NCI-H2196 treated with DMSO at 0.1 percent for 48 hours (cell line): ENCODE measurements around the gene KLRC2.
"Not testable (repeated sequence)": the region's sequence is repeated elsewhere in the genome, so short reads cannot be mapped to it uniquely, and the experiment has no call there.

Experiments
- DNase-seq: peaks from one replicate; lab custom pipeline; 2025; ENCODE audit not compliant: unreplicated experiment; lab: John Stamatoyannopoulos, UW

Gene KLRC2

DNA sequence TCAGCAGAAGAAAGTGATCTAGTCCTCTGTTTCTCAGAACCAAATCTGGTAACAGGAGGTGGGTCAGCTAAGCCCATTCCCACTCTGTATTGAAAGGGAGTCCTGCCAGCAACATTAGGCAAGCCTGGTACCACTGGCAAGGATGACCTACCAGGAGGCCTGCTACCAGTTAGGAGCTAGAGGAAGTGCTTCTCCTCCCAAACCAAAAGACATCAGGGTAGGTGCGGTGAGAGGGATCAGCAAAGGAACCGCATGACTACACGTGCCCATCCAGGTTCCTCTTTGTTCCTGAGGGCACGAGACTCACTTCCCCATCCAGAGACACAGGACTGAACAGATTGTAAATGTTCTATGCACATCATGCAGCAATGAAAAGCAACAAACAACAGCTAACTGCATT is 29.1 kb downstream of the KLRC2 start:
- DNase-seq: no peak

DNA sequence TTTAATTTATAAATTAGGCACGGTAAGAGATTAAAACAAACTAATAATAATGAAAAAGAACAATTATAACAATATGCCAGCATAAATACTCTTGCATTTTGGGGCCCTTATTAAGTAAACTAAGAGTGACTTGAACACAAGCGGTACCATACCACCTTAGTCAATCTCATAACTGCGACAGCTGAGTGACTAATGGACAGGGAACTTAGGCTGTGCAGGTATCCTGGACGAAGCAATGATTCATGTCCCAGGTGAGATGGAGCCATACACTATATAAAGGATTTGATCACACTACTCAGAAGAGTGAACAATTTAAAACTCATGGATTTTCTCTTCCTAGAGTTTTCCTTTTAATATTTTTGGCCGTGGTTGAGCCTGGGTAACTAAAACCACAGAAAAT is 30.5 kb downstream of the KLRC2 start:
- DNase-seq: no peak

DNA sequence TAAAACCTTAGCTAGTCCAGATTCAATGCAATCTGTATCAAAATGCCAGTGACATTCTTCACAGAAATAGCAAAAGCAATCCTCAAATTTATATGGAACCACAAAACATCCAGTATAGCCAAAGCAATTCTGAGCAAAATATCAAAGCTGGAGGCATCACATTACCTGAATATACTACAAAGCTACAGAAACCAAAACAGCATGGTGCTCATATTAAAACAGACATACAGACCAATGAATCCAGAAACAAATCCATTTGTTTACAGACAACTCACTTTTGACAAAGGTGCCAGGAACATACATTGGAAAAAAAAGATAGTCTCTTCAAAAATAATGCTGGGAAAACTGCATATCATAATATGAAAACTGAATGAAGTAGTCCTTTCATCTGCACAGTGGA is 31.0 kb downstream of the KLRC2 start:
- no peak for DNase-seq

DNA sequence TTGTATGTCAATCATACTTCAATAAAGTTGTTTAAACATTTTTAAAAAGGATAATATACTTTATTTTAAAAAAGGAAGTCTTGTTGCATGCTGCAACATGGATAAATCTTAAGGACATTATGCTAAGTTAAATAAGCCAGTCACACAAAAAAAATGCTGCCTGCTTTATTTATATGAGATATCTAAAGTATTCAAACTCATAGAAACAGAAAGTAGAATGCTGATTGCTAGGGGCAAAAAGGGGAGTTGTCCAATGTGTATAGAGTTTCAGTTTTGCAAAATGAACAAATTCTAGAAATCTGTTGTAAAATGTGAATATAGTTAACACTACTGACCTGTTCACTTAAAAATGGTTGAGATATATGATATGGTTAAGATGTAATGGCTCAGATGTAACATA is 35.0 kb downstream of the KLRC2 start:
- no peak for DNase-seq

DNA sequence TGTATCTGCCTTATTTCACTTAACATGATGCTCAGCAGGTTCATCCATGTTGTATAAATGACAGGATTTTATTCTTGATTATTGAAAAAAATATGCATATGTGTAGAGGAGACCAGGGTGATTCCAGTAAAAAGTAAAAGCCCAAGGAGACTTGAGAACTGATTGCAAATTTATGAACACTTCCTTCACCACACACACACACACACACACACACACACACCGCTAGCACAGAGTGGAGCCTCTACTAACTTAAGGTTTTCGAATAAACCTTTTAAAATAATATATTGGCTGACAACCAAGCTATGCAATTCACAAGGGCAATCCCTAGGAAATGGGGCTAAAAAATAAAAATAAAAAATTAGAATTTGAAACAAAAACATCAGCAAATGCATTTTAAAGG is 37.6 kb downstream of the KLRC2 start:
- DNase-seq: no peak

DNA sequence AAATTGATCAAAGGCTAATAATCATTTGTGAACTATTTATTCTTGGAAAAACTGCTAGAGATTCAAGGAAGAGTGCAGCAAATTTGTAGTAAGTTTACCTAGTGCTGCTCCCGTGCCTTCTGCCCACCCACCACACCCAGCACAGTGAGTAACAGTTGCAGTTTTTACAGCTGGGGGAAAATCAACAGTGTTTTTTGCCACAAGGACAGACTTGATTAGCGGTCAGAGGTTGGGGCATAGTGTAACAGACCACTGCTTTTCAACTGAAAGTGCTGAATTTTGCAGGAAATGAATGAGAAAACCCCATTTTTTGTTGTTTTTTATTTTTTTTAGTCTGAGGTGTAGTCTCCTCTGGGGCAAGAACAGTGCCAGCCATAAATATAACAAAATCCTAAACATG is 38.5 kb downstream of the KLRC2 start:
- DNase-seq: no peak

DNA sequence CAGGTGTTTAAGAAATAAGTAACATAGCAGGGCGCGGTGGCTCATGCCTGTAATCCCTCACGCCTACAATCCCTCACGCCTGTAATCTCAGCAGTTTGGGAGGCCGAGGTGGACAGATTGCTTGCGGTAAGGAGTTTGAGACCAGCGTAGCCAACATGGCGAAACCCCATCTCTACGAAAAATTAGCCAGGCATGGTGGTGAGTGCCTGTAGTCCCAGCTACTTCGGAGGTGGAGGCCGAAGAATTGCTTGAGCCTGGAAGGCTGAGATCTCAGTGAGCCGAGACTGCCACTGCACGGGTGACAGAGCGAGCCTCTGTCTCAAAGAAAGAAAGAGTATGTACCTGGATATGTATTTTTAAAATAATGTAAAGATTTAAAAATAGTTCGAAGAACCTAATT is 39.6 kb downstream of the KLRC2 start:
- not testable (repeated sequence) for DNase-seq

DNA sequence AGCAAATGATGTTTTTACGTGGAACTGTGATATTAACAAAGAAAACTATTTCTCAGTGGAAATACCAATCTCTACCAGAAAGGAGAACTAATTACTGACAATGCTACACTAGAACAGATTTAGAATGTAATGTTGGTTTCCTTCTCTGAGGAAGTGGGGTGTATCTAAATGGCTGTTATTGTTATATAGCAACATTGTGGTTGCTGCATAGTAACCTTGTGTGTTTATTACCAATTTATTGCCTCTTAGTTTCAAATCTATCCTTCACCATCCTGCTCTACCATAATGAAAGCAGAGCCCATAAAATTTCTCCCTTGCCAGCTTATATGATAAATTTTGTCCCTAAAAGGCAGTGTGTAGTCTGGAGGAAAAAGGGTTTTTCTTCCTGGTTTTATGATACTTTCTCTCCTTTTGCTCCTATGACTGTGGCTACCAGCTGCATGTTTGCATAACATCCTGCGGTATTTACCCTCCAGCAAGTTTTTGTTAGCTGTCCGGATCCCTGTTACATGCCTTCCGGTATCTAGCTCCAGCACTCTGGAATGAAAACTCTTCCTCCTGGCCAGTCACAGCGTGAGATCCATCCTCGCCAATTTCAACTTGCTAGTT is 40.3 kb downstream of the KLRC2 start:
- DNase-seq: peak; percentile 40

DNA sequence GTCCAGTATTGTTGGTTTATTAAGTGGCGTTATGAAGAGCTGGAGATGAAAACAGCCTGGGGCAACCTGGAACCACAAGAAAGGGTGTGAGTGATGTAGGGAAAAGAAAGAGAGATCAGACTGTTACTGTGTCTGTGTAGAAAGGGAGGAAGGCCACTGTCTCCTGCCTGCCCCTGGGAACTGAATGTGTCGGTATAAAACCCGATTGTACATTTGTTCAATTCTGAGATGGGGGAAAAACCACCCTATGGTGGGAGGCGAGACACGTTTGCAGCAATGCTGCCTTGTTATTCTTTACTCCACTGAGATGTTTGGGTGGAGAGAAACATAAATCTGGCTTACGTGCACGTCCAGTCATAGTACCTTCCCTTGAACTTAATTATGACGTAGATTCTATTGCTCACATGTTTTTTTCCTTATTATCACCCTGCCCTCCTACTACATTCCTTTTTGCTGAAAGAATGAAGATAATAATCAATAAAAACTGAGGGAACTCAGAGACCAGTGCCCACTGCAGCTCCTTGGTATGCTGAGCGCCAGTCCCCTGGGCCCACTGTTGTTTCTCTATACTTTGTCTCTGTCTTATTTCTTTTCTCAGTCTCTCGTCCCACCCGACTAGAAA is 41.2 kb downstream of the KLRC2 start:
- DNase-seq: not testable (repeated sequence)

DNA sequence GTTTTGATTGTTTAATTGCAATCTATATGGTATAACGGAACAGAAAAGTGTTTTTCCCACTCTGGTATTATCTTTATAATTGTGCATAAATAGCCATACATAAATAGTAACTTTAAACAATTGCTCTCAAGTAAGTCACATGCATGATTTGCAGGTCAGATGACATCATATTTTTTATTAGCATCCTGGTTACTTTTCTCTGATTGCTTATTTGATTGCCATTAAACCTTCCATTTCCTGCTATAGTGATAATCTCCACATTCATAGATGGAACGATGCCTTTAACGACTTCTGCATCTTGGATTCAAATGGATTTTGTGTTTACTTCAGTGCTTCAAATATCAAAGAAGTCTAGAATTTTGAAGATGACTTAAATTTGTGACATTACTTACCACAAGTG is 42.5 kb downstream of the KLRC2 start:
- DNase-seq: no peak

DNA sequence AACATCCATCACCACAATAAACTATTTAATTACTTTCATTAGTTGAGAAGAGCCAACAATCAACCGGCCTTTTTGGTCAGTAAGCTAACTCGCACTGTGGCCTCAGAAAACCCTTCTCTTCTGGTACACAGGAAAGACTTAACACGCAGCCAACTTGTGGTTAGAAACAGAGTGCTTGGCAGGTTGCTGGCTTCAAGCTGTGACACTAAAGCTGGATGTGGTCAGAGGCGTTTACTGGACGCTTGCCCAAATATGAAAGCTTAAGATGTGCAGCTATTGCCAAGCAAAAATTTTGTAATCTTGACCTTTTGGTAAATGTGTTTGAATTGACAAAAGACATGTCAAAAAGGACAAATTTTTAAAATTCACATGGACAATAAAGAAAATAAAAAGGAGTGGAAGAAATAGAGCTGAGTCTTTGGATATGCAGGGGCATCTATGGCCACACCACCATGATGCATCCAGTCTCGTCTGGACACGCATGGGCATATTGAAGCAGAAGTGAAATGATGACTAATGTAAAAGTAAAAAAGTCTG is 43.3 kb downstream of the KLRC2 start:
- peak; percentile 49 for DNase-seq

DNA sequence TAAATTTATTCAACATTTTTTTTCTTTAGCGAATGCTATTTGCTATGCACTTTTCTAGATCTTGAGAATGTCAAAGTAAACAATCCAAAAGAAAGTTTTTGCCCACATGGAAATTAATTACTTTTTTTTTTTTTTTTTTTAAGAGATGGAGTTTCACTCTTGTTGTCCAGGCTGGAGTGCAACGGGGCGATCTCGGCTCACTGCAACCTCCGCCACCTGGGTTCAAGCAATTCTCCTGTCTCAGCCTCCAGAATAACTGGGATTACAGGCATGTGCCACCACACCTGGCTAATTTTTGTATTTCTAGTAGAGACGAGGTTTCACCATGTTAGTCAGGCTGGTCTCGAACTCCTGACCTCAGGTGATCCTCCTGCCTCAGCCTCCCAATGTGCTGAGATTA is 44.8 kb downstream of the KLRC2 start:
- not testable (repeated sequence) for DNase-seq

DNA sequence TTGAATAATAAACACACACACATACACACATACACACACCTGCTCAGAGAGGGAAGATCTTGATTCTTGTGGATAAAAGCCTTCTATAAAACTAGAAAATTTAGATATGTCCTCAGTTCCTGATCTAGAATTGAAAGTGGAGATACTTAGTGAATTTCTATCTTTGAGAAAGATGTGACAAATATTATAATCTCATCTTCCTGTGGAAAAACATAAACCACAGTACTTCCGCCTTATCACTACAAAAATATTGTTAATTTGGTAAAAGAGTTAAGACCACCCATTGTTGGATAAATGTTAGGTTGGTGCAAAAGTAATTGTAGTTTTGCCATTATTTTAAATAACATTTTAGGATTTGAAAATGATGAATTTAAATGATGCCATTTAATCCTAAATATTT is 45.9 kb downstream of the KLRC2 start, which contains the start of gene KLRK1:
Gene KLRK1, minus strand, starts transcription at position 138 of the 400 bp plus-strand sequence. CDS start 1,231 bp downstream, outside the sequence.
- DNase-seq: no peak

DNA sequence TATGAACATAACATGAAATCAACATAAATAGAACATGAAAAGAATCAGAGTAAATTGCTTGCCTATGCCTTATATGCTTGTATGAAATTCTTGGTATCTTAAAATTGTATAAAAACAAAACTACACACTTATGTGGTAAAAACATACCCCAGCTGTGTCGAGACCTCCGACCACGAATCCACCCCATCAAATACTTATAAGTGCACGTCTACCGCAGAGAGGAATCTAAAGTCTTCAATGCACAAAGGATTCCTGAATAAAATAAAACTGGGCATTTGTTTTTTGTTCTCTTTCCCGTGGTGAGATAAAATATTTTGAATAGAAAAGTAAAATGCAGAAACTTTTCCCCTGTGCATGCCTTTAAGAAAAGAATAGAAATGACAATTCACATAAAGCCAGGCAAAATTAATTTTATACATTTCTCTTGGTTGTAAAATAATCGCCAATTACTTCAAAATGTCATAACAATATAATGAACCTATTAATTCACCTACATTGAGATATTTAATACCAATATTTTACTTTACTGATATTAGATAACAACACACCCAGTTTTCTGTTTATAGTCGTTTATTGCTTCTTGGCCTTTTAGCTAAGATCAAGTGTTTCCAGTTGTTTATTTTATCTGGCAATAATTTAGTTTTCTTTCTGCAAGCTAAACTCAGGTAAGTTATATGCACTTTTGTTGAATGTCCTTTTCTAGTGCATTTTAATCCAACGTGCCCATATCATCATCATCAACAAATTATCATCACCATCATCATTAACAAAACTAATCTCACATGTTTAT is 47.0 kb downstream of the KLRC2 start:
- DNase-seq: no peak

DNA sequence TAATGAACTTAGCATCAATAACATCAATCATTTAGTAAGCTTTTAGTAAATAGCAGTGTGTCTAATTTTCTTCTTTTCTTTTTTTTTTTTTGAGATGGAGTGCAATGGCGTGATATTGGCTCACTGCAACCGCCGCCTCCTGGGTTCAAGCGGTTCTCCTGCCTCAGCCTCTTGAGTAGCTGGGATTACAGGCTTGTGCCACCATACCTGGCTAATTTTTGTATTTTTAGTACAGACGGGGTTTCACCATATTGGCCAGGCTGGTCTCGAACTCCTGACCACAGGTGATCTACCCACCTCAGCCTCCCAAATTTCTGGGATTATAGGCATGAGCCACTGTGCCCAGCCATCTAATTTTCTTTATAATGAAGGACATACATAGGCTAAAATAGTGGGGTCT is 48.3 kb downstream of the KLRC2 start:
- not testable (repeated sequence) for DNase-seq

DNA sequence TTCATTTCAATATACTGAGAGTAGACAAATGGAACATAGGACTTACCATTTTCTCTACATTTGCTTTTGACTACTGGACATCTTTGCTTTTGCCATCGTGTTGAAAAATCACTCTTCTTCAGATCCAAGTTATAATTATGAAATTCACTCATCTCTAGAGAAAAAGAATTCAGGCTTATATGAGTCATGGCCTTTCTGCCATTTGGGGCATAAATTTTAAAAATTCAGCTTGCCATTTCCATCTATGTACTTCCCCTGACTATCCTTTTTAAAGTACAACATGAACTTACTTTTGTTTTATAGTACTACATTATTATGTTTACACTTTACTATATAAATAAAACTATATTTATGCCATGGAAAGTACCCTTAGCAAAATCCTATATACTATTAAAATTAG is 49.0 kb downstream of the KLRC2 start:
- no peak for DNase-seq

DNA sequence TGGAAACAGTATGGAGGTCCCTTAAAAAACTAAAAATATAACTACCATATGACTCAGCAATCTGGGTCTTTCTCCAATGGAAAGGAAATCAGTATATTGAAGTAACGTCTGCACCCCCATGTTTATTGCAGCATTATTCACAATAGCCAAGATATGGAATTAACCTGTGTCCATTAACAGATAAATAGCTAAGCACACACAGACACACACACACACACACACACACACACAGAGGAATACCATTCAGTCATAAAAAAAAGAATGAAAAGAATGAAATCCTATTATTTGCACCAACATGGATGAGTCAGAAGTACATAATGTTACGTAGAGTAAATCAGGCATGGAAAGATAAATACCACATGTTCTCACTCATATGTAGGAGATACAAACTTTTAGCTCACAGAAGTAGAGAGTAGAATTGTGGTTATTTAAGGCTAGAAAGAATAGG is 50.6 kb downstream of the KLRC2 start:
- DNase-seq: no peak

DNA sequence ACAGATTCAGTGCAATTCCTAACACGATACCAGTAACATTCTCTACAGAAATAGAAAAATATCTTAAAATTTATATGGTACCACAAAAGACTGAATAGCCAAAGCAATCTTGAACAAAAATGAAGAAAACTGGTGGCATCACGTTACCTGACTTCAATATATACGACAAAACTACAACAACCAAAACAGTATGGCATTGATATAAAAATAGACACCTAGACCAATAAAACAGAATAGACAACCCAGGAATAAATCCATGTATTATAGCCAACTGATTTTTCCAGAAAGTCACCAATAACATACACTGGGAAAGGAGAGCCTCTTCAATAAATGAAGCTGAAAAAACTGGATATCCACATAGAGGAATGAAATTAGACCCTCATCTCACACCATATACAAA is 51.6 kb downstream of the KLRC2 start:
- no peak for DNase-seq

DNA sequence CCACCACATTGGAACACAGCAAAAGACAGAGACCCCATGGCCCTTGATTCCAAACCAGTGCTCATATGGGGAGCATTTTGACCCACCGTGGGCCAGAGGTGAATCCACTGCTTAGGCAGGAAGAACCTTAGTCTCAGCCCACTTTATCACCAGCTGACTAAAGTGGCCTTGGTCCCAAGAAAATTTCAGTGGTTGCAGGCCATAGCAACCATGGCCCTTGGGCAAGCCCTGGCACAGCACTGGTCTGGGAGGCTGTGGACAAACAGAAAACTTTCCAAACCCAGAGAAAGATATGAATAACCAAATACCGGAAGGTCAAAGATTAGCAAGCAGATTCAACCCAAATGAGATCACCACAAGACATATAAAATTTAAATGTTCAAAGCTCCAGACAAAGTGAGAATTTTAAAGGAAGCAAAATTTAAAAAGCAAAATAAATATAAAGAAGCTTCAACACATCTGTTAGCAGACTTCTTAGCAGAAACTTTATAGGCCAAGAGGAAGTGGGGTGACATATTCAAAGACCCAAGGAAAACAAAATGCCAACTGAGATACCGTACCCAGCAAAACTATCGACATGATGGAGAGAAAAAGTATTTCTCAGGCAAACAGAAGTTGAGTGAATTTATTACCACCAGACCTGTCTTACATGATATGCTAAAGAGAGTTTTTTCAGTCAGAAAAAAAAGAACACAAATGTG is 53.7 kb downstream of the KLRC2 start:
- DNase-seq: no peak
